Ishikawa (cell line): Measurements from ENCODE around the gene COL27A1.

Experiments
- CEBPB ChIP-seq: IDR thresholded peaks from 2 replicates; pipeline ENCODE4 v1.6.1; 2012
- CREB1 ChIP-seq: IDR thresholded peaks from 2 replicates; pipeline ENCODE4 v1.6.1; 2012; ENCODE audit warnings: low read depth
- EGR1 ChIP-seq: IDR thresholded peaks from 2 replicates; pipeline ENCODE4 v1.6.1; 2012
- EP300 ChIP-seq: IDR thresholded peaks from 2 replicates; pipeline ENCODE4 v1.6.1; 2012; ENCODE audit warnings: borderline replicate concordance
- FOXM1 ChIP-seq: IDR thresholded peaks from 2 replicates; pipeline ENCODE4 v1.6.1; 2012; ENCODE audit warnings: low read depth, borderline replicate concordance
- MAX ChIP-seq: IDR thresholded peaks from 2 replicates; pipeline ENCODE4 v1.6.1; 2012
- NFIC ChIP-seq: IDR thresholded peaks from 2 replicates; pipeline ENCODE4 v1.6.1; 2012
- RAD21 ChIP-seq: IDR thresholded peaks from 2 replicates; pipeline ENCODE4 v1.6.1; 2012; ENCODE audit warnings: low read depth
- REST ChIP-seq: IDR thresholded peaks from 2 replicates; pipeline ENCODE4 v1.6.1; 2012; ENCODE audit warnings: low read depth, mild to moderate bottlenecking
- TAF1 ChIP-seq: IDR thresholded peaks from 2 replicates; pipeline ENCODE4 v1.6.1; 2012; ENCODE audit warnings: low read depth, mild to moderate bottlenecking
- TCF12 ChIP-seq: IDR thresholded peaks from 2 replicates; pipeline ENCODE4 v1.6.1; 2012; ENCODE audit warnings: low read depth
- TEAD4 ChIP-seq: IDR thresholded peaks from 2 replicates; pipeline ENCODE4 v1.6.1; 2012
- USF1 ChIP-seq: IDR thresholded peaks from 2 replicates; pipeline ENCODE4 v1.6.1; 2012
- YY1 ChIP-seq: IDR thresholded peaks from 2 replicates; pipeline ENCODE4 v1.6.1; 2012; ENCODE audit warnings: low read depth
- ZBTB7A ChIP-seq: IDR thresholded peaks from 2 replicates; pipeline ENCODE4 v1.6.1; 2012; ENCODE audit warnings: low read depth

The COL27A1 gene

GRCh38 chr9:114357911-114358328 is 202.6 kb downstream of the COL27A1 start:
- no peak for TF ChIP-seq RAD21
- no peak for TF ChIP-seq TEAD4
- no peak for TF ChIP-seq CREB1
- no peak for TF ChIP-seq USF1
- TF ChIP-seq ZBTB7A, result no peak

GRCh38 chr9:114359801-114360200 is 204.5 kb downstream of the COL27A1 start:
- TF ChIP-seq EP300 (no peak), TEAD4 (no peak), MAX (no peak), REST (no peak), CEBPB (no peak), RAD21 (no peak), ZBTB7A (no peak), EGR1 (no peak), CREB1 (no peak), FOXM1 (no peak), TCF12 (no peak), USF1 (no peak), TAF1 (no peak), YY1 (no peak)

- no peak for TF ChIP-seq FOXM1
- no peak for TF ChIP-seq CEBPB
- TF ChIP-seq TAF1, result no peak
- no peak for TF ChIP-seq MAX
- no peak for TF ChIP-seq CREB1
- TF ChIP-seq EGR1, result no peak
- TF ChIP-seq REST, result no peak
- TF ChIP-seq NFIC, result no peak
- no peak for TF ChIP-seq YY1
- no peak for TF ChIP-seq ZBTB7A
- TF ChIP-seq USF1, result no peak
- TF ChIP-seq RAD21, result no peak
- no peak for TF ChIP-seq TEAD4
- TF ChIP-seq EP300, result no peak
- no peak for TF ChIP-seq TCF12
Measured at GRCh38 chr9:114361542-114361941, 206.2 kb downstream of the COL27A1 start.
